WTC11 (cell line): ENCODE data around the gene MAP3K6. TPM values are rescaled to one million over a fixed set of nuclear protein-coding genes. Genes with fewer than 3 reads are reported as not detected.

Experiments
- ATAC-seq: fragments of 200-7000 bp; cut with Tn5 transposase; 2 replicates; pipeline ENCODE4 v1.10.0; 2021; ENCODE audit warnings: mild to moderate bottlenecking, moderate library complexity
- CTCF ChIA-PET: fragments of 300-600 bp; sonication (Branson Sonifier 250); formaldehyde crosslinking; loops from one replicate; lab custom pipeline; 2021; ENCODE audit warnings: antibody characterized with exemption; lab: Charles Lee
- POLR2A ChIA-PET: fragments of 350-600 bp; sonication (Branson Sonifier 250); formaldehyde crosslinking; loops from one replicate; lab custom pipeline; 2021; ENCODE audit warnings: antibody characterized with exemption; lab: Charles Lee
- DNase-seq: peaks from one replicate; pipeline ENCODE4 v3.0.0; 2021; ENCODE audit warnings: low spot score
- H3K27ac Mint-ChIP-seq: 2 replicates; pipeline ENCODE4 v1.8.0; 2021; ENCODE audit warnings: mixed read lengths
- H3K27me3 Mint-ChIP-seq: 2 replicates; pipeline ENCODE4 v1.8.0; 2021; ENCODE audit warnings: low read depth, mild to moderate bottlenecking, moderate library complexity, mixed read lengths
- H3K36me3 Mint-ChIP-seq: 2 replicates; pipeline ENCODE4 v1.8.0; 2021; ENCODE audit warnings: mixed read lengths
- H3K4me1 Mint-ChIP-seq: 2 replicates; pipeline ENCODE4 v1.8.0; 2022; ENCODE audit warnings: mixed read lengths
- H3K4me3 Mint-ChIP-seq: 2 replicates; pipeline ENCODE4 v1.8.0; 2021; ENCODE audit warnings: mild to moderate bottlenecking, moderate library complexity, mixed read lengths
- H3K9me3 Mint-ChIP-seq: 2 replicates; pipeline ENCODE4 v1.8.0; 2021; ENCODE audit warnings: mixed read lengths
- CDX4 ChIP-seq: fragments of 250-450 bp; sonication (Bioruptor Pico); IDR thresholded peaks from 2 replicates; pipeline ENCODE4 v1.9.0; 2021; ENCODE audit warnings: moderate library complexity, mild to moderate bottlenecking, inconsistent platforms, borderline replicate concordance
- CREM ChIP-seq: sonication (generic); formaldehyde crosslinking; IDR thresholded peaks from 2 replicates; pipeline ENCODE4 v1.8.1; 2022; ENCODE audit warnings: mild to moderate bottlenecking, missing genetic modification reagents, moderate library complexity
- E2F1 ChIP-seq: sonication (generic); formaldehyde crosslinking; IDR thresholded peaks from 2 replicates; pipeline ENCODE4 v1.8.0; 2022; ENCODE audit warnings: mild to moderate bottlenecking, missing genetic modification reagents
- EMX1 ChIP-seq: fragments of 250-450 bp; sonication (Bioruptor Pico); IDR thresholded peaks from 2 replicates; pipeline ENCODE4 v1.8.0; 2021; ENCODE audit warnings: mild to moderate bottlenecking
- FOXJ3 ChIP-seq: sonication (generic); formaldehyde crosslinking; IDR thresholded peaks from 2 replicates; pipeline ENCODE4 v1.9.0; 2021; ENCODE audit warnings: missing genetic modification reagents, mild to moderate bottlenecking, borderline replicate concordance
- GTF2I ChIP-seq: fragments of 250-450 bp; sonication (Bioruptor Pico); conservative IDR thresholded peaks from 2 replicates; pipeline ENCODE4 v1.4.0; 2021; ENCODE audit warnings: mild to moderate bottlenecking
- HMGA2 ChIP-seq: fragments of 250-450 bp; sonication (Bioruptor Pico); IDR thresholded peaks from 2 replicates; pipeline ENCODE4 v1.4.0; 2021; ENCODE audit warnings: mild to moderate bottlenecking, moderate library complexity
- JAZF1 ChIP-seq: fragments of 250-450 bp; sonication (Bioruptor Pico); IDR thresholded peaks from 2 replicates; pipeline ENCODE4 v1.9.0; 2021; ENCODE audit warnings: moderate library complexity, mild to moderate bottlenecking, inconsistent platforms
- MXD4 ChIP-seq: fragments of 250-450 bp; sonication (Bioruptor Pico); IDR thresholded peaks from 2 replicates; pipeline ENCODE4 v1.8.0; 2021; ENCODE audit warnings: mild to moderate bottlenecking, moderate library complexity, borderline replicate concordance
- NFYB ChIP-seq: sonication (generic); formaldehyde crosslinking; conservative IDR thresholded peaks from 2 replicates; pipeline ENCODE4 v1.8.0; 2022; ENCODE audit warnings: low read depth, missing genetic modification reagents
- RELA ChIP-seq: sonication (generic); formaldehyde crosslinking; IDR thresholded peaks from 2 replicates; pipeline ENCODE4 v1.8.1; 2022; ENCODE audit warnings: missing genetic modification reagents, mild to moderate bottlenecking, borderline replicate concordance
- TCF7 ChIP-seq: sonication (generic); formaldehyde crosslinking; IDR thresholded peaks from 2 replicates; pipeline ENCODE4 v1.8.0; 2022; ENCODE audit warnings: mild to moderate bottlenecking, low read depth, missing genetic modification reagents, moderate library complexity
- ZBTB21 ChIP-seq: sonication (generic); formaldehyde crosslinking; IDR thresholded peaks from 2 replicates; pipeline ENCODE4 v1.8.1; 2023; ENCODE audit warnings: mild to moderate bottlenecking, missing genetic modification reagents, borderline replicate concordance
- ZBTB43 ChIP-seq: sonication (generic); formaldehyde crosslinking; IDR thresholded peaks from 2 replicates; pipeline ENCODE4 v1.8.1; 2023; ENCODE audit warnings: mild to moderate bottlenecking, missing genetic modification reagents
- ZNF121 ChIP-seq: sonication (generic); formaldehyde crosslinking; IDR thresholded peaks from 2 replicates; pipeline ENCODE4 v1.8.0; 2023; ENCODE audit warnings: missing genetic modification reagents
- ZNF317 ChIP-seq: sonication (generic); formaldehyde crosslinking; IDR thresholded peaks from 2 replicates; pipeline ENCODE4 v1.8.1; 2023; ENCODE audit warnings: low read depth, mild to moderate bottlenecking, moderate library complexity, missing genetic modification reagents, borderline replicate concordance
- ZNF671 ChIP-seq: fragments of 250-450 bp; sonication (Bioruptor Pico); IDR thresholded peaks from 2 replicates; pipeline ENCODE4 v1.8.0; 2021; ENCODE audit warnings: mild to moderate bottlenecking
- ZSCAN18 ChIP-seq: fragments of 250-450 bp; sonication (Bioruptor Pico); IDR thresholded peaks from 2 replicates; pipeline ENCODE4 v2.1.2; 2022; ENCODE audit warnings: mild to moderate bottlenecking, moderate library complexity
- total RNA-seq: library from RNA; stranded (reverse); gene quantifications from 3 replicates; pipeline ENCODE4 v1.2.3, GENCODE V29; 2021
- TF ChIP-seq, protein P1 (sequence below): sonication (generic); formaldehyde crosslinking; IDR thresholded peaks from 2 replicates; pipeline ENCODE4 v1.8.1; 2023; ENCODE audit warnings: mild to moderate bottlenecking, missing genetic modification reagents, borderline replicate concordance
- TF ChIP-seq, protein P2 (sequence below): fragments of 200-600 bp; IDR thresholded peaks from 2 replicates; pipeline ENCODE4 v1.8.0; 2022; ENCODE audit warnings: antibody characterized with exemption
- TF ChIP-seq, protein P3 (sequence below): sonication (generic); formaldehyde crosslinking; IDR thresholded peaks from 2 replicates; pipeline ENCODE4 v1.8.1; 2022; ENCODE audit warnings: mild to moderate bottlenecking, missing genetic modification reagents, moderate library complexity, borderline replicate concordance
- TF ChIP-seq, protein P4 (sequence below): fragments of 250-450 bp; sonication (Bioruptor Pico); IDR thresholded peaks from 2 replicates; pipeline ENCODE4 v1.9.0; 2021; ENCODE audit warnings: mild to moderate bottlenecking
- TF ChIP-seq, protein P5 (sequence below): fragments of 250-450 bp; sonication (Bioruptor Pico); IDR thresholded peaks from 2 replicates; pipeline ENCODE4 v1.8.0; 2021; ENCODE audit warnings: mild to moderate bottlenecking

MAP3K6 gene
- total RNA-seq, 1 experiment from 2014 or later = 15.0 TPM

DNA sequence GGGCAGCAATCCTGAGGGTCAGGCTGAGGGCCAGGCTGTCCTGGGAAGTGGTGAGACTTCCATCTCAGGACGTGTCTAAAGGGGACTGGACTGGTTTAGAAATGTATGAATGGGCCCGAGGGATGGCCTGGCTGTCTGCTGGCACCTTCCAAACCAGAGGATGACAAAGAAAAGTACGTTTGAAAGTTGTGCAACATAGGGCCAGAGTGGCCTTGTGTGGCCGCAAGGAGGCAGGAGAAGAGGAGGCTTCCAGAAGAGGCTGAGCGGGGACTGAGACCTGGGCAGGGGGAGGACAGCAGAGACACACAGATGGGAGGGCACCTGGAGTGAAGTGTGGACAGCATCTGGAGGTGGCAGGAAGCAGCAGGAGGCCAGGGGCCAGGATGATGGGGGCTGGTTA lies 27.5 kb downstream of the MAP3K6 start:
- no peak overlapping the region for H3K4me3 Mint-ChIP-seq
- POLR2A ChIA-PET = no interaction called here
- TF ChIP-seq GTF2I (CRISPR knock-in tag) (no peak), CDX4 (CRISPR knock-in tag) (no peak), EMX1 (CRISPR knock-in tag) (no peak), FOXJ3 (CRISPR knock-in tag) (no peak), ZNF317 (no peak), RELA (no peak), CREM (no peak), E2F1 (CRISPR knock-in tag) (no peak), ZNF671 (CRISPR knock-in tag) (no peak)
- TF ChIP-seq, protein P1, sequence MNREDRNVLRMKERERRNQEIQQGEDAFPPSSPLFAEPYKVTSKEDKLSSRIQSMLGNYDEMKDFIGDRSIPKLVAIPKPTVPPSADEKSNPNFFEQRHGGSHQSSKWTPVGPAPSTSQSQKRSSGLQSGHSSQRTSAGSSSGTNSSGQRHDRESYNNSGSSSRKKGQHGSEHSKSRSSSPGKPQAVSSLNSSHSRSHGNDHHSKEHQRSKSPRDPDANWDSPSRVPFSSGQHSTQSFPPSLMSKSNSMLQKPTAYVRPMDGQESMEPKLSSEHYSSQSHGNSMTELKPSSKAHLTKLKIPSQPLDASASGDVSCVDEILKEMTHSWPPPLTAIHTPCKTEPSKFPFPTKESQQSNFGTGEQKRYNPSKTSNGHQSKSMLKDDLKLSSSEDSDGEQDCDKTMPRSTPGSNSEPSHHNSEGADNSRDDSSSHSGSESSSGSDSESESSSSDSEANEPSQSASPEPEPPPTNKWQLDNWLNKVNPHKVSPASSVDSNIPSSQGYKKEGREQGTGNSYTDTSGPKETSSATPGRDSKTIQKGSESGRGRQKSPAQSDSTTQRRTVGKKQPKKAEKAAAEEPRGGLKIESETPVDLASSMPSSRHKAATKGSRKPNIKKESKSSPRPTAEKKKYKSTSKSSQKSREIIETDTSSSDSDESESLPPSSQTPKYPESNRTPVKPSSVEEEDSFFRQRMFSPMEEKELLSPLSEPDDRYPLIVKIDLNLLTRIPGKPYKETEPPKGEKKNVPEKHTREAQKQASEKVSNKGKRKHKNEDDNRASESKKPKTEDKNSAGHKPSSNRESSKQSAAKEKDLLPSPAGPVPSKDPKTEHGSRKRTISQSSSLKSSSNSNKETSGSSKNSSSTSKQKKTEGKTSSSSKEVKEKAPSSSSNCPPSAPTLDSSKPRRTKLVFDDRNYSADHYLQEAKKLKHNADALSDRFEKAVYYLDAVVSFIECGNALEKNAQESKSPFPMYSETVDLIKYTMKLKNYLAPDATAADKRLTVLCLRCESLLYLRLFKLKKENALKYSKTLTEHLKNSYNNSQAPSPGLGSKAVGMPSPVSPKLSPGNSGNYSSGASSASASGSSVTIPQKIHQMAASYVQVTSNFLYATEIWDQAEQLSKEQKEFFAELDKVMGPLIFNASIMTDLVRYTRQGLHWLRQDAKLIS (CRISPR knock-in tag) = no peak
- TF ChIP-seq, protein P2, sequence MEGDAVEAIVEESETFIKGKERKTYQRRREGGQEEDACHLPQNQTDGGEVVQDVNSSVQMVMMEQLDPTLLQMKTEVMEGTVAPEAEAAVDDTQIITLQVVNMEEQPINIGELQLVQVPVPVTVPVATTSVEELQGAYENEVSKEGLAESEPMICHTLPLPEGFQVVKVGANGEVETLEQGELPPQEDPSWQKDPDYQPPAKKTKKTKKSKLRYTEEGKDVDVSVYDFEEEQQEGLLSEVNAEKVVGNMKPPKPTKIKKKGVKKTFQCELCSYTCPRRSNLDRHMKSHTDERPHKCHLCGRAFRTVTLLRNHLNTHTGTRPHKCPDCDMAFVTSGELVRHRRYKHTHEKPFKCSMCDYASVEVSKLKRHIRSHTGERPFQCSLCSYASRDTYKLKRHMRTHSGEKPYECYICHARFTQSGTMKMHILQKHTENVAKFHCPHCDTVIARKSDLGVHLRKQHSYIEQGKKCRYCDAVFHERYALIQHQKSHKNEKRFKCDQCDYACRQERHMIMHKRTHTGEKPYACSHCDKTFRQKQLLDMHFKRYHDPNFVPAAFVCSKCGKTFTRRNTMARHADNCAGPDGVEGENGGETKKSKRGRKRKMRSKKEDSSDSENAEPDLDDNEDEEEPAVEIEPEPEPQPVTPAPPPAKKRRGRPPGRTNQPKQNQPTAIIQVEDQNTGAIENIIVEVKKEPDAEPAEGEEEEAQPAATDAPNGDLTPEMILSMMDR = no peak
- H3K4me1 Mint-ChIP-seq = peaks cover 39% of the 10 kb centered on the region
- peaks cover 2% of the 10 kb centered on the region; the same call in 1 of the 2 replicates for H3K27me3 Mint-ChIP-seq
- peak overlapping the region; percentile 25; the same call in 1 of the 2 replicates for H3K27ac Mint-ChIP-seq
- ATAC-seq (no peak), DNase-seq (no peak)
- no peaks in the 10 kb centered on the region for H3K9me3 Mint-ChIP-seq
- H3K36me3 Mint-ChIP-seq = peaks cover 7% of the 10 kb centered on the region; the same call in 1 of the 2 replicates
- CTCF ChIA-PET = interaction anchor here (0.6 to 1.4 kb wide), 7 partner anchors 9 to 43 kb away, joined by 3 to 4 read pairs (median 3); no protein-coding TSS in a partner anchor

DNA sequence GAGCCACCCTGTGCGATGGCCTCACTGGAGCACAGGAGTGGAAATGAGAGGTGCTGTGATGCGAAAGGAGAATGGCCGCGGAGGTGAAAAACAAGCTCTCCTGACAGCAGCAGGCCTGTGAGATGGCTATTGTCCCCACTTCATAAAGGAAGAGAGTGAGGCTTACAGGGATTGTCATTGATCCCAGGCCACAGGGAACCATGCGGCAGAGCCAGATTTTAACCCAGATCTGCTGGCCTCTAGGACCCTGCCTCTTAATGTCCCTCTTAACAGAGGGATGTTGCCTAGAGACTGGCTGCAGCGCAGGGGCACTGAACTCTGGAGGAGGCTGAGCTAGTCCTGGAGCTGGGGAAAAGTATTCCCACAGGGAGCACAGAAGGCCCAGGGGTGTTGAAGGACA lies 28.0 kb downstream of the MAP3K6 start:
- Mint-ChIP-seq H3K9me3 (no peaks in the 10 kb centered on the region), H3K4me3 (no peak overlapping the region), H3K27me3 (peaks cover 2% of the 10 kb centered on the region; the same call in 1 of the 2 replicates), H3K36me3 (peaks cover 11% of the 10 kb centered on the region), H3K27ac (peak overlapping the region; percentile 76), H3K4me1 (peaks cover 37% of the 10 kb centered on the region)
- no peak for DNase-seq
- ATAC-seq = no peak
- CTCF ChIA-PET = interaction anchor here (0.6 to 1.4 kb wide), 6 partner anchors 8 to 42 kb away, joined by 3 to 4 read pairs (median 3); no protein-coding TSS in a partner anchor
- POLR2A ChIA-PET = no interaction called here
- TF ChIP-seq, protein P3, sequence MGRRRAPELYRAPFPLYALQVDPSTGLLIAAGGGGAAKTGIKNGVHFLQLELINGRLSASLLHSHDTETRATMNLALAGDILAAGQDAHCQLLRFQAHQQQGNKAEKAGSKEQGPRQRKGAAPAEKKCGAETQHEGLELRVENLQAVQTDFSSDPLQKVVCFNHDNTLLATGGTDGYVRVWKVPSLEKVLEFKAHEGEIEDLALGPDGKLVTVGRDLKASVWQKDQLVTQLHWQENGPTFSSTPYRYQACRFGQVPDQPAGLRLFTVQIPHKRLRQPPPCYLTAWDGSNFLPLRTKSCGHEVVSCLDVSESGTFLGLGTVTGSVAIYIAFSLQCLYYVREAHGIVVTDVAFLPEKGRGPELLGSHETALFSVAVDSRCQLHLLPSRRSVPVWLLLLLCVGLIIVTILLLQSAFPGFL = no peak
- TF ChIP-seq NFYB (CRISPR knock-in tag) (no peak), JAZF1 (CRISPR knock-in tag) (no peak), ZSCAN18 (no peak), HMGA2 (CRISPR knock-in tag) (no peak), ZBTB43 (no peak), ZNF121 (CRISPR knock-in tag) (no peak), MXD4 (no peak), TCF7 (CRISPR knock-in tag) (no peak), ZBTB21 (CRISPR knock-in tag) (no peak)
- TF ChIP-seq, protein P4, sequence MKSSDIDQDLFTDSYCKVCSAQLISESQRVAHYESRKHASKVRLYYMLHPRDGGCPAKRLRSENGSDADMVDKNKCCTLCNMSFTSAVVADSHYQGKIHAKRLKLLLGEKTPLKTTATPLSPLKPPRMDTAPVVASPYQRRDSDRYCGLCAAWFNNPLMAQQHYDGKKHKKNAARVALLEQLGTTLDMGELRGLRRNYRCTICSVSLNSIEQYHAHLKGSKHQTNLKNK (CRISPR knock-in tag) = no peak
- TF ChIP-seq, protein P5, sequence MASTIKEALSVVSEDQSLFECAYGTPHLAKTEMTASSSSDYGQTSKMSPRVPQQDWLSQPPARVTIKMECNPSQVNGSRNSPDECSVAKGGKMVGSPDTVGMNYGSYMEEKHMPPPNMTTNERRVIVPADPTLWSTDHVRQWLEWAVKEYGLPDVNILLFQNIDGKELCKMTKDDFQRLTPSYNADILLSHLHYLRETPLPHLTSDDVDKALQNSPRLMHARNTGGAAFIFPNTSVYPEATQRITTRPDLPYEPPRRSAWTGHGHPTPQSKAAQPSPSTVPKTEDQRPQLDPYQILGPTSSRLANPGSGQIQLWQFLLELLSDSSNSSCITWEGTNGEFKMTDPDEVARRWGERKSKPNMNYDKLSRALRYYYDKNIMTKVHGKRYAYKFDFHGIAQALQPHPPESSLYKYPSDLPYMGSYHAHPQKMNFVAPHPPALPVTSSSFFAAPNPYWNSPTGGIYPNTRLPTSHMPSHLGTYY (CRISPR knock-in tag) = no peak
